Adrenal gland (tissue), 5 donors: ENCODE measurements around the gene ZFHX3.

Source experiments
- CTCF ChIP-seq, 6 experiments: fragments of 450-650 bp in 4 of 6; fragments of 200-600 bp in 2 of 6; sonication (generic) in 1 of 6; IDR thresholded peaks; 1 replicate in 5 of 6; 2 replicates in 1 of 6; pipeline versions ENCODE4 v1.5.1 to v1.8.0; 2016 to 2021; ENCODE audit warnings: antibody characterized with exemption in 6 of 6, mild to moderate bottlenecking in 2 of 6, moderate library complexity in 1 of 6
- POLR2A ChIP-seq, 2 donors: fragments of 450-650 bp; IDR thresholded peaks; one replicate each; pipeline ENCODE4 v1.6.1; 2017; ENCODE audit warnings: antibody characterized with exemption in 2 of 2, mild to moderate bottlenecking in 2 of 2, moderate library complexity in 1 of 2
- donor health status: DM: no; HTN: no; CAD: no.

GRCh38 chr16:72959301-72959996 is 88.5 kb downstream of the ZFHX3 start:
- TF ChIP-seq CTCF (IDR thresholded peaks at IDR 0.05) (no peak), POLR2A (IDR thresholded peaks at IDR 0.05) (no peak)
